ENCODE data around the gene CCDC102A. TPM values are rescaled to one million over a fixed set of nuclear protein-coding genes. Genes with fewer than 3 reads are reported as not detected.

The CCDC102A gene
- total and polyA plus RNA-seq, 2 of the 13 experiments (the other 11 are each of a cell fraction or from before 2014, with no cell fraction given): 2.1 to 2.8 TPM

DNA sequence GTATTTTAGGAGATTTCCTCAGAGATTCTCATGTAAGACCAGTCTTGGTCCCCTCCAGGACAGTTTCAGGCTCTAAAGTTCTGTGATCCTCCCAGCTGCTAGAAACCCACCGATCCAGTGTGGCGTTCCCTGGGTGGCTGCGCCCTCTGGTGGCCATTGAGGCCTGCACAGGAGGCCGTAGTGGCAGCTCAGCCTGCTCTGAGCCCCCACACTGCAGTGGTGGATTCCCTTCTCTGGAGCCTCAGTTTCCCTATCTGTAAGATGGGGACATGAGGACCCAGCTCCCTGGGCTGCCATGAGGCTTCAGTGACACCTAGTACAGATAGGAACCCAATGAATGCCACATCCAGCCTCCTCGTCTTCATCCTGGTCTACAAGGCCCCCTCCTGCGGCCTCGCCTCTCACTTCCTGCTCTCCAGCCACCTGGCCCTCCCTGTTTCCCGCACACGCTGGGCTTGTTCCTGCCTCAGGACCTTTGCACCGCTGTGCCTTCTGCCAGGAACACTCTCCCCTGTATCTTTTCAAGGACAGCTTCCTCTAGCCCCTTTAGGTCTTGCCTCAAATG lies 16.5 kb downstream of the CCDC102A start (continued):
- TF ChIP-seq, protein P1, sequence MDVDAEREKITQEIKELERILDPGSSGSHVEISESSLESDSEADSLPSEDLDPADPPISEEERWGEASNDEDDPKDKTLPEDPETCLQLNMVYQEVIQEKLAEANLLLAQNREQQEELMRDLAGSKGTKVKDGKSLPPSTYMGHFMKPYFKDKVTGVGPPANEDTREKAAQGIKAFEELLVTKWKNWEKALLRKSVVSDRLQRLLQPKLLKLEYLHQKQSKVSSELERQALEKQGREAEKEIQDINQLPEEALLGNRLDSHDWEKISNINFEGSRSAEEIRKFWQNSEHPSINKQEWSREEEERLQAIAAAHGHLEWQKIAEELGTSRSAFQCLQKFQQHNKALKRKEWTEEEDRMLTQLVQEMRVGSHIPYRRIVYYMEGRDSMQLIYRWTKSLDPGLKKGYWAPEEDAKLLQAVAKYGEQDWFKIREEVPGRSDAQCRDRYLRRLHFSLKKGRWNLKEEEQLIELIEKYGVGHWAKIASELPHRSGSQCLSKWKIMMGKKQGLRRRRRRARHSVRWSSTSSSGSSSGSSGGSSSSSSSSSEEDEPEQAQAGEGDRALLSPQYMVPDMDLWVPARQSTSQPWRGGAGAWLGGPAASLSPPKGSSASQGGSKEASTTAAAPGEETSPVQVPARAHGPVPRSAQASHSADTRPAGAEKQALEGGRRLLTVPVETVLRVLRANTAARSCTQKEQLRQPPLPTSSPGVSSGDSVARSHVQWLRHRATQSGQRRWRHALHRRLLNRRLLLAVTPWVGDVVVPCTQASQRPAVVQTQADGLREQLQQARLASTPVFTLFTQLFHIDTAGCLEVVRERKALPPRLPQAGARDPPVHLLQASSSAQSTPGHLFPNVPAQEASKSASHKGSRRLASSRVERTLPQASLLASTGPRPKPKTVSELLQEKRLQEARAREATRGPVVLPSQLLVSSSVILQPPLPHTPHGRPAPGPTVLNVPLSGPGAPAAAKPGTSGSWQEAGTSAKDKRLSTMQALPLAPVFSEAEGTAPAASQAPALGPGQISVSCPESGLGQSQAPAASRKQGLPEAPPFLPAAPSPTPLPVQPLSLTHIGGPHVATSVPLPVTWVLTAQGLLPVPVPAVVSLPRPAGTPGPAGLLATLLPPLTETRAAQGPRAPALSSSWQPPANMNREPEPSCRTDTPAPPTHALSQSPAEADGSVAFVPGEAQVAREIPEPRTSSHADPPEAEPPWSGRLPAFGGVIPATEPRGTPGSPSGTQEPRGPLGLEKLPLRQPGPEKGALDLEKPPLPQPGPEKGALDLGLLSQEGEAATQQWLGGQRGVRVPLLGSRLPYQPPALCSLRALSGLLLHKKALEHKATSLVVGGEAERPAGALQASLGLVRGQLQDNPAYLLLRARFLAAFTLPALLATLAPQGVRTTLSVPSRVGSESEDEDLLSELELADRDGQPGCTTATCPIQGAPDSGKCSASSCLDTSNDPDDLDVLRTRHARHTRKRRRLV (CRISPR knock-in tag; IDR thresholded peaks at IDR 0.05): no peak
- TF ChIP-seq HOXA9 (CRISPR knock-in tag; IDR thresholded peaks at IDR 0.05; ENCODE audit: borderline replicate concordance) (no peak), PHF21A (CRISPR knock-in tag; IDR thresholded peaks at IDR 0.05) (no peak), ZNF850 (CRISPR knock-in tag; conservative IDR thresholded peaks at IDR 0.05) (no peak), ZNF354B (CRISPR knock-in tag; IDR thresholded peaks at IDR 0.05) (no peak; the same call in 1 of the 2 replicates), PLRG1 (conservative IDR thresholded peaks at IDR 0.05) (no peak), HDAC2 (CRISPR knock-in tag; IDR thresholded peaks at IDR 0.05) (0 out of 2 replicates have a peak, but pooled peaks have one; percentile 34), ZNF746 (CRISPR knock-in tag; IDR thresholded peaks at IDR 0.05) (no peak; the same call in 1 of the 2 replicates), ZBTB7B (CRISPR knock-in tag; IDR thresholded peaks at IDR 0.05) (peak; percentile 91), ETV5 (CRISPR knock-in tag; IDR thresholded peaks at IDR 0.05; ENCODE audit: borderline replicate concordance) (peak; percentile 23; the same call in 1 of the 2 replicates), NFKBIZ (CRISPR knock-in tag; IDR thresholded peaks at IDR 0.05) (0 out of 2 replicates have a peak, but pooled peaks have one; percentile 57), NCOA2 (CRISPR knock-in tag; IDR thresholded peaks at IDR 0.05) (0 out of 2 replicates have a peak, but pooled peaks have one; percentile 15), FIP1L1 (IDR thresholded peaks at IDR 0.05; ENCODE audit: borderline replicate concordance, insufficient read depth, low read depth, low read length) (no peak), SSRP1 (CRISPR knock-in tag; IDR thresholded peaks at IDR 0.05) (0 out of 2 replicates have a peak, but pooled peaks have one; percentile 28), ZKSCAN1 (IDR thresholded peaks at IDR 0.05; ENCODE audit: low read length) (peak; percentile 57; the same call in 1 of the 2 replicates), ISL2 (CRISPR knock-in tag; IDR thresholded peaks at IDR 0.05) (peak; percentile 60; the same call in 1 of the 2 replicates), IRF2 (CRISPR knock-in tag; IDR thresholded peaks at IDR 0.05) (peak; percentile 82), ZC3H4 (CRISPR knock-in tag; IDR thresholded peaks at IDR 0.05; ENCODE audit: borderline replicate concordance) (no peak), GABPB1 (CRISPR knock-in tag; IDR thresholded peaks at IDR 0.05) (peak; percentile 68), PAF1 (CRISPR knock-in tag; IDR thresholded peaks at IDR 0.05) (no peak), BRCA1 (CRISPR knock-in tag; IDR thresholded peaks at IDR 0.05) (0 out of 2 replicates have a peak, but pooled peaks have one; percentile 69)
- TF ChIP-seq, protein P2, sequence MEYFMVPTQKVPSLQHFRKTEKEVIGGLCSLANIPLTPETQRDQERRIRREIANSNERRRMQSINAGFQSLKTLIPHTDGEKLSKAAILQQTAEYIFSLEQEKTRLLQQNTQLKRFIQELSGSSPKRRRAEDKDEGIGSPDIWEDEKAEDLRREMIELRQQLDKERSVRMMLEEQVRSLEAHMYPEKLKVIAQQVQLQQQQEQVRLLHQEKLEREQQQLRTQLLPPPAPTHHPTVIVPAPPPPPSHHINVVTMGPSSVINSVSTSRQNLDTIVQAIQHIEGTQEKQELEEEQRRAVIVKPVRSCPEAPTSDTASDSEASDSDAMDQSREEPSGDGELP (IDR thresholded peaks at IDR 0.05; ENCODE audit: borderline replicate concordance, low read depth): peak; percentile 75
- TF ChIP-seq, protein P3, sequence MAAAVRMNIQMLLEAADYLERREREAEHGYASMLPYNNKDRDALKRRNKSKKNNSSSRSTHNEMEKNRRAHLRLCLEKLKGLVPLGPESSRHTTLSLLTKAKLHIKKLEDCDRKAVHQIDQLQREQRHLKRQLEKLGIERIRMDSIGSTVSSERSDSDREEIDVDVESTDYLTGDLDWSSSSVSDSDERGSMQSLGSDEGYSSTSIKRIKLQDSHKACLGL (CRISPR knock-in tag; IDR thresholded peaks at IDR 0.05): no peak

Measured in HepG2 (cell line).